Vagina (tissue), 2 donors: Measurements from ENCODE around the gene PRPF40B. TPM values are rescaled to one million over a fixed set of nuclear protein-coding genes. Genes with fewer than 3 reads are reported as not detected.

Experiments
- DNase-seq, 2 donors: peaks; one replicate each; pipeline ENCODE4 v3.0.0-alpha.2; 2017; ENCODE audit errors: extremely low spot score in 2 of 2
- H3K27ac ChIP-seq: fragments of 200-600 bp; sonication (generic); one replicate; pipeline ENCODE4 v1.5.1; 2019
- H3K27me3 ChIP-seq: fragments of 200-600 bp; sonication (generic); one replicate; pipeline ENCODE4 v1.5.1; 2019
- H3K36me3 ChIP-seq, 2 donors: fragments of 200-600 bp; sonication (generic); one replicate each; pipeline ENCODE4 v1.5.1; 2017 to 2019
- H3K4me1 ChIP-seq: fragments of 200-600 bp; sonication (generic); one replicate; pipeline ENCODE4 v1.5.1; 2019
- H3K4me3 ChIP-seq, 2 donors: fragments of 200-600 bp; sonication (generic); 1 replicate in 1 of 2; 2 replicates in 1 of 2; pipeline ENCODE4 v1.5.1; 2016 to 2019
- H3K9me3 ChIP-seq: fragments of 200-600 bp; sonication (generic); one replicate; pipeline ENCODE4 v1.5.1; 2019
- POLR2A ChIP-seq, 2 donors: fragments of 450-650 bp; IDR thresholded peaks; one replicate each; pipeline ENCODE4 v1.6.1; 2017; ENCODE audit warnings: antibody characterized with exemption in 2 of 2, mild to moderate bottlenecking in 2 of 2, moderate library complexity in 2 of 2
- POLR2AphosphoS5 ChIP-seq, 2 donors: sonication (generic); formaldehyde crosslinking; IDR thresholded peaks; one replicate each; pipeline ENCODE4 v1.9.0; 2017; ENCODE audit warnings: antibody characterized with exemption in 2 of 2, mild to moderate bottlenecking in 2 of 2, low read depth in 1 of 2; ENCODE audit not compliant: insufficient read depth in 1 of 2
- intact Hi-C: fragments of 100-400 bp; cut with DNase I; formaldehyde crosslinking; loops from one replicate; pipeline ENCODE4 v1.15.1; 2023
- total RNA-seq: library from RNA; depleted of rRNA; stranded (reverse); fragments of >200 nt; gene quantifications from one replicate; pipeline ENCODE4 v1.2.3, GENCODE V29; 2016
- TF ChIP-seq, protein P1 (sequence below), 3 experiments: fragments of 450-650 bp in 2 of 3; fragments of 200-600 bp in 1 of 3; sonication (generic) in 1 of 3; IDR thresholded peaks; one replicate each; pipeline ENCODE4 v1.5.1; 2017 to 2019; ENCODE audit warnings: antibody characterized with exemption in 3 of 3, mild to moderate bottlenecking in 2 of 3, moderate library complexity in 2 of 3

PRPF40B gene
- total RNA-seq, 1 donor from 2014 or later = 22.1 TPM

DNA sequence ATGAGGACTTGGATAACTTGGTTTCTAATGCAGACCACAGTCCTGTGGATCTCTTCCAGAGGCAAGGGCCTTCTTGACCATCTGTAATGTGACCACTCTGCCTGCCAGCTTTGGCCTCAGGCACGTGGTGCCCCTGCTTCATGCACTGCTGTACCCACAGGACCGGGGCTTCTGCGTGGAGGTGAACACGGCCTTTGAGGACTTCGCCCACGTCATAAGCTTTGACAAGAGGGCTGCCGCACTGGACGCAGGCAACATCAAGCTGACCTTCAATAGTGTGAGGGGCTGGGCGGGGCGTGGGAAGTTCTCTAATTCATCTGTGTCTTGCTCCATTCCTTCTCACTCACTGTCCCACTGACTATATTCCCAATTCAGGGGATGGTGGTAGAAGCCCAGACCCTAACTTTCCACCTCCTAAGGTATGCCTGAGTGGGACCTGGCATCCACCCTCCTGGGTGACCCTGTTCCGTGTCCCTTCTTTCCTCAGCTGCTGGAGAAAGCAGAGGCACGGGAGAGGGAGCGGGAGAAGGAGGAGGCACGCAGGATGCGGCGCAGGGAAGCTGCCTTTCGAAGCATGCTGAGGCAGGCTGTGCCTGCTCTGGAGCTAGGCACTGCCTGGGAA lies 18.5 kb downstream of the PRPF40B start:
- Histone ChIP-seq H3K4me3 (no peak overlapping the region), H3K4me1 (peaks cover 9% of the 10 kb centered on the region), H3K36me3 (peaks cover 0 to 33% of the 10 kb centered on the region in 2 donors), H3K27ac (no peak overlapping the region), H3K9me3 (no peaks in the 10 kb centered on the region), H3K27me3 (no peaks in the 10 kb centered on the region)
- no peak for DNase-seq
- TF ChIP-seq, protein P1, sequence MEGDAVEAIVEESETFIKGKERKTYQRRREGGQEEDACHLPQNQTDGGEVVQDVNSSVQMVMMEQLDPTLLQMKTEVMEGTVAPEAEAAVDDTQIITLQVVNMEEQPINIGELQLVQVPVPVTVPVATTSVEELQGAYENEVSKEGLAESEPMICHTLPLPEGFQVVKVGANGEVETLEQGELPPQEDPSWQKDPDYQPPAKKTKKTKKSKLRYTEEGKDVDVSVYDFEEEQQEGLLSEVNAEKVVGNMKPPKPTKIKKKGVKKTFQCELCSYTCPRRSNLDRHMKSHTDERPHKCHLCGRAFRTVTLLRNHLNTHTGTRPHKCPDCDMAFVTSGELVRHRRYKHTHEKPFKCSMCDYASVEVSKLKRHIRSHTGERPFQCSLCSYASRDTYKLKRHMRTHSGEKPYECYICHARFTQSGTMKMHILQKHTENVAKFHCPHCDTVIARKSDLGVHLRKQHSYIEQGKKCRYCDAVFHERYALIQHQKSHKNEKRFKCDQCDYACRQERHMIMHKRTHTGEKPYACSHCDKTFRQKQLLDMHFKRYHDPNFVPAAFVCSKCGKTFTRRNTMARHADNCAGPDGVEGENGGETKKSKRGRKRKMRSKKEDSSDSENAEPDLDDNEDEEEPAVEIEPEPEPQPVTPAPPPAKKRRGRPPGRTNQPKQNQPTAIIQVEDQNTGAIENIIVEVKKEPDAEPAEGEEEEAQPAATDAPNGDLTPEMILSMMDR (IDR thresholded peaks at IDR 0.05) = no peak
- no peak for TF ChIP-seq POLR2AphosphoS5 (IDR thresholded peaks at IDR 0.05; ENCODE audit: insufficient read depth in 1 of 2, low read depth in 1 of 2)
- TF ChIP-seq POLR2A (IDR thresholded peaks at IDR 0.05) = no peak
- intact Hi-C loops = no loop called here

DNA sequence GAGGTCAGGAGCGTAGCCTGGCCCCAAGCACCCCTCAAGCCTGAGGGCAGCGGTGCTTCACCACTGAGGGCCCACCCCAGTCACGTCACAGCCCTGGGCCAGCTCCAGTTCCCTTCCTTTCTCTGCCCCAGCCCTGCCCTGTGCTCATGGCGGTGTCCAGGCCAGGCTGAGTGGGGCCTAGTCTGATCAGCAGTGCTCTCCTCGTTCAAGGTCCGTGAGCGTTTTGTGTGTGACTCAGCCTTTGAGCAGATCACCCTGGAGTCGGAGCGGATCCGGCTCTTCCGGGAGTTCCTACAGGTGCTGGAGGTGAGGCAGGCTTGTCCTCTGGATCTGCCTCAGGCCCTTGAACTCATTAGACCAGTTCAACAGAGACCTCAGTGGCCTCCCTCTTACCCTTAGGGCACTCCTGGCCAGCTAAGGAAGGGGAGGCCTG lies 19.0 kb downstream of the PRPF40B start:
- Histone ChIP-seq H3K9me3 (no peaks in the 10 kb centered on the region), H3K36me3 (peaks cover 0 to 32% of the 10 kb centered on the region in 2 donors), H3K27me3 (no peaks in the 10 kb centered on the region), H3K4me3 (no peak overlapping the region), H3K27ac (no peak overlapping the region), H3K4me1 (peaks cover 4% of the 10 kb centered on the region)
- no peak for DNase-seq
- TF ChIP-seq POLR2AphosphoS5 (IDR thresholded peaks at IDR 0.05; ENCODE audit: insufficient read depth in 1 of 2, low read depth in 1 of 2) = no peak
- TF ChIP-seq POLR2A (IDR thresholded peaks at IDR 0.05) = no peak
- TF ChIP-seq, protein P1 (IDR thresholded peaks at IDR 0.05) = no peak
- intact Hi-C loops = no loop called here

GRCh38 chr12:49643135-49643534 lies 19.8 kb downstream of the PRPF40B start:
- Histone ChIP-seq H3K4me3 (no peak overlapping the region), H3K27ac (no peak overlapping the region), H3K36me3 (peaks cover 0 to 26% of the 10 kb centered on the region in 2 donors), H3K27me3 (no peaks in the 10 kb centered on the region), H3K9me3 (no peaks in the 10 kb centered on the region), H3K4me1 (no peaks in the 10 kb centered on the region)
- intact Hi-C loops = no loop called here
- no peak for DNase-seq
- TF ChIP-seq, protein P1 (IDR thresholded peaks at IDR 0.05) = no peak
- TF ChIP-seq POLR2A (IDR thresholded peaks at IDR 0.05) (no peak), POLR2AphosphoS5 (IDR thresholded peaks at IDR 0.05; ENCODE audit: insufficient read depth in 1 of 2, low read depth in 1 of 2) (no peak)

DNA sequence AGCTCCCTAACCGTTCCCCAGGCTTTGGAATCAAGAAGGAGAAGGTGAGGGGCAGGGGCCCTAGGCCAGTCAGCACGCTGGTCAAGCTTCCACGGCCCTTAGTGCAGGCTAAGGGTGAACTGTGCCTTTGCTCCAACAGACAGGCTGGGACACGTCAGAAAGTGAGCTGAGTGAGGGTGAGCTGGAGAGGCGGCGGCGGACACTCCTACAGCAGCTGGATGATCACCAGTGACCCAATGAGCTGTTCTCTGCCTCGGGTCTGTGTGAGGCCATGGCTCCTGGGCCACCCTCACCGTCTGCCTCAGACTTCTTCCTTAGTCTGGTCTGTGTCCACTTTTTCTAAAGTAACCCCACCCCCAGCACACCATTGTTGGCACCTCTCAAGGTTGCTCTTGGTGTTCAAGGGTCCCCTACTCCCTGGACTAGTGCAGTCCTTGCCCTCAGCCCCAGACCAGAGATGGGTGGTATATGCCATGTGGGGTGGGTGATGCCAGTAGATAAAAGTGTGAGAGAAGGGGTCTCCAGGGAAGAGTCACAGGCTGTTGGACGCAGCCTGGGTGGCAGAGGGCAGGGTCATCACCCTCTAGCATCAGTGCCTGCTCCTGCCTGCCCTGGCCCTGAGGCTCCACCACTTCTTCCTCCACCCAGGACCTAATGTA lies 20.7 kb downstream of the PRPF40B start:
- Histone ChIP-seq H3K9me3 (no peaks in the 10 kb centered on the region), H3K27ac (peak overlapping the region; percentile 42), H3K27me3 (no peaks in the 10 kb centered on the region), H3K4me3 (no peak overlapping the region), H3K4me1 (no peaks in the 10 kb centered on the region), H3K36me3 (peaks cover 0 to 31% of the 10 kb centered on the region in 2 donors)
- TF ChIP-seq POLR2AphosphoS5 (IDR thresholded peaks at IDR 0.05; ENCODE audit: insufficient read depth in 1 of 2, low read depth in 1 of 2) (peak in 1 of 2 donors; percentile 40), POLR2A (IDR thresholded peaks at IDR 0.05) (no peak)
- TF ChIP-seq, protein P1 (IDR thresholded peaks at IDR 0.05) = no peak
- DNase-seq = no peak
- intact Hi-C loops = no loop called here

- TF ChIP-seq, protein P1 (IDR thresholded peaks at IDR 0.05) = peak; percentile 89 to 94 (median 94)
- TF ChIP-seq POLR2A (IDR thresholded peaks at IDR 0.05) (no peak), POLR2AphosphoS5 (IDR thresholded peaks at IDR 0.05; ENCODE audit: insufficient read depth in 1 of 2, low read depth in 1 of 2) (peak in 1 of 2 donors; percentile 8)
- Histone ChIP-seq H3K27ac (peak overlapping the region; percentile 42), H3K4me3 (no peak overlapping the region), H3K27me3 (no peaks in the 10 kb centered on the region), H3K36me3 (peaks cover 0 to 31% of the 10 kb centered on the region in 2 donors), H3K4me1 (no peaks in the 10 kb centered on the region), H3K9me3 (no peaks in the 10 kb centered on the region)
- DNase-seq = no peak
- intact Hi-C loops = no loop called here
These were observed 21.2 kb downstream of the PRPF40B start for GRCh38 chr12:49644620-49644994.
